Body of pancreas (tissue), 4 donors: ENCODE measurements around the gene RGL3.

Experiments used
- POLR2A ChIP-seq, 3 donors: fragments of 450-650 bp; IDR thresholded peaks; one replicate each; pipeline ENCODE4 v1.6.1; 2016; ENCODE audit warnings: antibody characterized with exemption in 3 of 3, mild to moderate bottlenecking in 2 of 3
- TF ChIP-seq, protein P1 (sequence below), 7 experiments: fragments of 450-650 bp in 4 of 7; fragments of 200-600 bp in 3 of 7; sonication (generic) in 3 of 7; IDR thresholded peaks; one replicate each; pipeline ENCODE4 v1.5.1; 2016 to 2019; ENCODE audit warnings: antibody characterized with exemption in 7 of 7

DNA sequence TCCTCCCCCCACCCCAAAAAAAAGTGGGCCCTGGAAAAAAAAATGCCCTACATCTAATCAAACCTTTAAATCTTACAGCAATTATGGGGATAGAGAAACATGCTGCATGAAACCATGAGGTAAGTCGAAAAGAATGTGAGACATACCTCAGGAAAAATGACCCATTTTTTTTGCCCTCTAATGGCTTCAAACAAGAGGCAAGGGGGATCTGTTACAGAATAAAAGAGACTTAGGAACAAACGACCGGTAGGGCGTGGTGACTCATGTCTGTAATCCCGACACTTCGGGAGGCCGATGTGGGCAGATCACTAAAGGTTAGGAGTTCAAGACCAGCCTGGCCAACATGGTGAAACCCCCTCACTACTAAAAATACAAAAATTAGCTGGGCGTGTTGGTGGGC, 8.4 kb downstream of the RGL3 start:
- TF ChIP-seq, protein P1, sequence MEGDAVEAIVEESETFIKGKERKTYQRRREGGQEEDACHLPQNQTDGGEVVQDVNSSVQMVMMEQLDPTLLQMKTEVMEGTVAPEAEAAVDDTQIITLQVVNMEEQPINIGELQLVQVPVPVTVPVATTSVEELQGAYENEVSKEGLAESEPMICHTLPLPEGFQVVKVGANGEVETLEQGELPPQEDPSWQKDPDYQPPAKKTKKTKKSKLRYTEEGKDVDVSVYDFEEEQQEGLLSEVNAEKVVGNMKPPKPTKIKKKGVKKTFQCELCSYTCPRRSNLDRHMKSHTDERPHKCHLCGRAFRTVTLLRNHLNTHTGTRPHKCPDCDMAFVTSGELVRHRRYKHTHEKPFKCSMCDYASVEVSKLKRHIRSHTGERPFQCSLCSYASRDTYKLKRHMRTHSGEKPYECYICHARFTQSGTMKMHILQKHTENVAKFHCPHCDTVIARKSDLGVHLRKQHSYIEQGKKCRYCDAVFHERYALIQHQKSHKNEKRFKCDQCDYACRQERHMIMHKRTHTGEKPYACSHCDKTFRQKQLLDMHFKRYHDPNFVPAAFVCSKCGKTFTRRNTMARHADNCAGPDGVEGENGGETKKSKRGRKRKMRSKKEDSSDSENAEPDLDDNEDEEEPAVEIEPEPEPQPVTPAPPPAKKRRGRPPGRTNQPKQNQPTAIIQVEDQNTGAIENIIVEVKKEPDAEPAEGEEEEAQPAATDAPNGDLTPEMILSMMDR (IDR thresholded peaks at IDR 0.05): no peak
- no peak for TF ChIP-seq POLR2A (IDR thresholded peaks at IDR 0.05)
